GM21528 (cell line): ENCODE measurements around the gene ISY1.
"Not testable (repeated sequence)": the region's sequence is repeated elsewhere in the genome, so short reads cannot be mapped to it uniquely, and the experiment has no call there.

Experiments
- ATAC-seq: cut with Tn5 transposase; IDR thresholded peaks from one replicate; pipeline ENCODE4 v1.9.1; 2021; ENCODE audit warnings: mild to moderate bottlenecking, moderate library complexity; ENCODE audit not compliant: unreplicated experiment, low FRiP score

The ISY1 gene

GRCh38 chr3:129173206-129173605, 12.3 kb upstream of the ISY1 start:
- no peak for ATAC-seq

GRCh38 chr3:129166579-129167332, 5.9 kb upstream of the ISY1 start:
- ATAC-seq: no peak

- not testable (repeated sequence) for ATAC-seq
These were observed 4.7 kb upstream of the ISY1 start for GRCh38 chr3:129165594-129165993.

GRCh38 chr3:129164500-129164899, 3.6 kb upstream of the ISY1 start:
- no peak for ATAC-seq

- ATAC-seq: no peak
These were observed 2.1 kb upstream of the ISY1 start for GRCh38 chr3:129162729-129163579.

- peak; percentile 7 for ATAC-seq
These were observed 1.0 kb upstream of the ISY1 start for GRCh38 chr3:129161860-129162271.

- ATAC-seq: no peak
These were observed 16.1 kb downstream of the ISY1 start for GRCh38 chr3:129144786-129145185.

- ATAC-seq: not testable (repeated sequence)
These were observed 19.9 kb downstream of the ISY1 start for GRCh38 chr3:129141011-129141410.

GRCh38 chr3:129139911-129140310, 21.0 kb downstream of the ISY1 start:
- no peak for ATAC-seq

- ATAC-seq: not testable (repeated sequence)
These were observed 24.6 kb downstream of the ISY1 start for GRCh38 chr3:129136275-129136674.

- no peak for ATAC-seq
These were observed 28.6 kb downstream of the ISY1 start for GRCh38 chr3:129132097-129132866.

GRCh38 chr3:129131465-129132088, 29.3 kb downstream of the ISY1 start:
- no peak for ATAC-seq

- ATAC-seq: no peak
These were observed 30.5 kb downstream of the ISY1 start for GRCh38 chr3:129130291-129130813.

GRCh38 chr3:129128357-129129155, 32.3 kb downstream of the ISY1 start:
- ATAC-seq: no peak

GRCh38 chr3:129126726-129127280, 34.1 kb downstream of the ISY1 start:
- ATAC-seq: no peak

- ATAC-seq: no peak
These were observed 37.4 kb downstream of the ISY1 start for GRCh38 chr3:129123314-129124060.

GRCh38 chr3:129122412-129123011, 38.4 kb downstream of the ISY1 start:
- no peak for ATAC-seq

- ATAC-seq: peak; percentile 42
These were observed 39.0 kb downstream of the ISY1 start, which contains the start of gene RAB43 for GRCh38 chr3:129121792-129122411. TSS of gene RAB43 (minus strand) at chr3:129121804. CDS start at chr3:129121489, 315 bp downstream.
